GM23338 (cell line): Measurements from ENCODE around the gene KLHL6. TPM values are rescaled to one million over a fixed set of nuclear protein-coding genes. Genes with fewer than 3 reads are reported as not detected.

ENCODE experiments used
- ATAC-seq: fragments of 200-7000 bp; cut with Tn5 transposase; 3 replicates; pipeline ENCODE4 v1.9.1; 2020
- DNase-seq: peaks from one replicate; pipeline ENCODE4 v3.0.0-alpha.2; 2015; ENCODE audit warnings: low spot score
- H2AFZ ChIP-seq: fragments of 200-600 bp; sonication (generic); 2 replicates; pipeline ENCODE4 v1.8.0; 2016; ENCODE audit warnings: antibody characterized with exemption, mild to moderate bottlenecking, moderate library complexity
- H3F3A ChIP-seq: fragments of 200-600 bp; sonication (generic); replicated peaks from 2 replicates; pipeline ENCODE4 v1.8.0; 2017; ENCODE audit warnings: antibody characterized with exemption, mixed run types, low read depth
- H3K27ac ChIP-seq: fragments of 200-600 bp; sonication (generic); 2 replicates; pipeline ENCODE4 v1.6.1; 2016; ENCODE audit warnings: low read depth
- H3K27me3 ChIP-seq: fragments of 200-600 bp; sonication (generic); 2 replicates; pipeline ENCODE4 v1.8.0; 2016; ENCODE audit warnings: mild to moderate bottlenecking, mixed run types, moderate library complexity; ENCODE audit not compliant: insufficient read depth
- H3K36me3 ChIP-seq: fragments of 200-600 bp; sonication (generic); 2 replicates; pipeline ENCODE4 v1.8.0; 2016; ENCODE audit warnings: mild to moderate bottlenecking; ENCODE audit not compliant: insufficient read depth
- H3K4me1 ChIP-seq: fragments of 200-600 bp; sonication (generic); 2 replicates; pipeline ENCODE4 v1.8.0; 2016; ENCODE audit warnings: mild to moderate bottlenecking, moderate library complexity; ENCODE audit not compliant: insufficient read depth
- H3K4me2 ChIP-seq: fragments of 200-600 bp; sonication (generic); 2 replicates; pipeline ENCODE4 v1.7.1; 2017; ENCODE audit warnings: mixed run types
- H3K4me3 ChIP-seq: fragments of 200-600 bp; sonication (generic); 2 replicates; pipeline ENCODE4 v1.6.1; 2016; ENCODE audit warnings: mixed run types
- H3K79me2 ChIP-seq: fragments of 200-600 bp; sonication (generic); replicated peaks from 2 replicates; pipeline ENCODE4 v1.8.0; 2017; ENCODE audit warnings: mild to moderate bottlenecking; ENCODE audit not compliant: insufficient read depth
- H3K9me2 ChIP-seq: fragments of 200-600 bp; sonication (generic); 2 replicates; pipeline ENCODE4 v1.8.0; 2017; ENCODE audit not compliant: insufficient read depth
- H4K20me1 ChIP-seq: fragments of 200-600 bp; sonication (generic); replicated peaks from 2 replicates; pipeline ENCODE4 v1.8.0; 2017; ENCODE audit warnings: mild to moderate bottlenecking; ENCODE audit not compliant: insufficient read depth
- H3K27ac Mint-ChIP-seq: 2 replicates; pipeline ENCODE4 v1.8.0; 2020; ENCODE audit warnings: inconsistent platforms, mild to moderate bottlenecking, moderate library complexity, mixed read lengths
- H3K27me3 Mint-ChIP-seq: 3 replicates; pipeline ENCODE4 v1.8.0; 2022; ENCODE audit warnings: low read depth, mild to moderate bottlenecking, moderate library complexity, mixed read lengths, inconsistent platforms; ENCODE audit not compliant: insufficient read depth, poor library complexity
- H3K36me3 Mint-ChIP-seq: 3 replicates; pipeline ENCODE4 v1.8.0; 2021; ENCODE audit warnings: low read depth, mild to moderate bottlenecking, inconsistent platforms, moderate library complexity, mixed read lengths
- H3K4me1 Mint-ChIP-seq: 3 replicates; pipeline ENCODE4 v1.8.0; 2020; ENCODE audit warnings: mild to moderate bottlenecking, inconsistent platforms, mixed read lengths
- H3K4me3 Mint-ChIP-seq: 3 replicates; pipeline ENCODE4 v1.8.0; 2021; ENCODE audit warnings: moderate library complexity, mild to moderate bottlenecking, inconsistent platforms, mixed read lengths
- H3K9me3 Mint-ChIP-seq: 3 replicates; pipeline ENCODE4 v1.8.0; 2020; ENCODE audit warnings: moderate library complexity, mild to moderate bottlenecking, inconsistent platforms, mixed read lengths
- CREB1 ChIP-seq: fragments of 250-450 bp; sonication (Bioruptor Pico); IDR thresholded peaks from 2 replicates; pipeline ENCODE4 v1.5.0; 2020; ENCODE audit warnings: low read depth, mild to moderate bottlenecking, moderate library complexity
- ETS1 ChIP-seq: IDR thresholded peaks from 2 replicates; pipeline ENCODE4 v1.6.1; 2016; ENCODE audit warnings: antibody characterized with exemption
- EZH2 ChIP-seq: fragments of 200-600 bp; sonication (generic); IDR thresholded peaks from one replicate; pipeline ENCODE4 v1.8.0; 2017; ENCODE audit warnings: antibody characterized with exemption, mild to moderate bottlenecking, low read depth; ENCODE audit not compliant: unreplicated experiment
- EZH2phosphoT487 ChIP-seq: fragments of 200-600 bp; sonication (generic); IDR thresholded peaks from one replicate; pipeline ENCODE4 v1.8.1; 2018; ENCODE audit warnings: antibody characterized with exemption; ENCODE audit not compliant: unreplicated experiment
- JUNB ChIP-seq: IDR thresholded peaks from one replicate; pipeline ENCODE4 v1.6.1; 2016; ENCODE audit warnings: antibody characterized with exemption; ENCODE audit not compliant: unreplicated experiment
- NANOG ChIP-seq: IDR thresholded peaks from 2 replicates; pipeline ENCODE4 v1.6.1; 2016; ENCODE audit warnings: antibody characterized with exemption, borderline replicate concordance
- POLR2AphosphoS5 ChIP-seq: IDR thresholded peaks from 2 replicates; pipeline ENCODE4 v1.6.1; 2016; ENCODE audit warnings: antibody characterized with exemption, low read depth
- REST ChIP-seq: IDR thresholded peaks from one replicate; pipeline ENCODE4 v1.6.1; 2018; ENCODE audit warnings: antibody characterized with exemption; ENCODE audit not compliant: unreplicated experiment
- STAT1 ChIP-seq: IDR thresholded peaks from one replicate; pipeline ENCODE4 v1.6.1; 2016; ENCODE audit warnings: antibody characterized with exemption; ENCODE audit not compliant: unreplicated experiment
- ZNF114 ChIP-seq: fragments of 250-450 bp; sonication (Bioruptor Pico); IDR thresholded peaks from 2 replicates; pipeline ENCODE4 v1.5.0; 2020; ENCODE audit warnings: mild to moderate bottlenecking, moderate library complexity
- ZNF331 ChIP-seq: fragments of 250-450 bp; sonication (Bioruptor Pico); IDR thresholded peaks from 2 replicates; pipeline ENCODE4 v1.5.0; 2020; ENCODE audit warnings: low read depth, mild to moderate bottlenecking, moderate library complexity
- polyA plus RNA-seq: library from polyadenylated mRNA; unstranded; fragments of >200 nt; fragmentation: Nextera tagmentation; extraction: Ambion mirVana; gene quantifications from 2 replicates; pipeline ENCODE4 v1.2.1, GENCODE V29; 2016
- total RNA-seq: library from RNA; depleted of rRNA; stranded (reverse); fragments of >200 nt; shearing (Covaris generic); gene quantifications from 2 replicates; pipeline ENCODE4 v1.2.3, GENCODE V29; 2014
- TF ChIP-seq, protein P1 (sequence below), 2 experiments: fragments of 200-600 bp in 1 of 2; sonication (generic) in 1 of 2; conservative IDR thresholded peaks; 2 replicates each; pipeline versions ENCODE4 v1.5.1 to v1.6.1; 2016 to 2017; ENCODE audit warnings: antibody characterized with exemption in 2 of 2, low read depth in 2 of 2, mild to moderate bottlenecking in 2 of 2, moderate library complexity in 1 of 2
- TF ChIP-seq, protein P2 (sequence below): fragments of 250-450 bp; sonication (Bioruptor Pico); IDR thresholded peaks from 2 replicates; pipeline ENCODE4 v1.5.0; 2020; ENCODE audit warnings: mild to moderate bottlenecking, moderate library complexity

Gene KLHL6
- total and polyA plus RNA-seq, 2 experiments from 2014 or later, result not detected

GRCh38 chr3:183500981-183501704 lies 54.4 kb downstream of the KLHL6 start:
- H3K4me1 ChIP-seq, result no peaks in the 10 kb centered on the region
- H2AFZ ChIP-seq, result no peak overlapping the region; the same call in 1 of the 2 replicates
- no peaks in the 10 kb centered on the region for H3K9me3 Mint-ChIP-seq
- H3K9me2 ChIP-seq, result no peaks in the 10 kb centered on the region
- no peak for TF ChIP-seq EZH2
- TF ChIP-seq JUNB, result no peak
- TF ChIP-seq, protein P1, sequence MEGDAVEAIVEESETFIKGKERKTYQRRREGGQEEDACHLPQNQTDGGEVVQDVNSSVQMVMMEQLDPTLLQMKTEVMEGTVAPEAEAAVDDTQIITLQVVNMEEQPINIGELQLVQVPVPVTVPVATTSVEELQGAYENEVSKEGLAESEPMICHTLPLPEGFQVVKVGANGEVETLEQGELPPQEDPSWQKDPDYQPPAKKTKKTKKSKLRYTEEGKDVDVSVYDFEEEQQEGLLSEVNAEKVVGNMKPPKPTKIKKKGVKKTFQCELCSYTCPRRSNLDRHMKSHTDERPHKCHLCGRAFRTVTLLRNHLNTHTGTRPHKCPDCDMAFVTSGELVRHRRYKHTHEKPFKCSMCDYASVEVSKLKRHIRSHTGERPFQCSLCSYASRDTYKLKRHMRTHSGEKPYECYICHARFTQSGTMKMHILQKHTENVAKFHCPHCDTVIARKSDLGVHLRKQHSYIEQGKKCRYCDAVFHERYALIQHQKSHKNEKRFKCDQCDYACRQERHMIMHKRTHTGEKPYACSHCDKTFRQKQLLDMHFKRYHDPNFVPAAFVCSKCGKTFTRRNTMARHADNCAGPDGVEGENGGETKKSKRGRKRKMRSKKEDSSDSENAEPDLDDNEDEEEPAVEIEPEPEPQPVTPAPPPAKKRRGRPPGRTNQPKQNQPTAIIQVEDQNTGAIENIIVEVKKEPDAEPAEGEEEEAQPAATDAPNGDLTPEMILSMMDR (conservative IDR thresholded peaks at IDR 0.05; ENCODE audit: low read depth in 2 of 2), result no peak
- TF ChIP-seq, protein P2, sequence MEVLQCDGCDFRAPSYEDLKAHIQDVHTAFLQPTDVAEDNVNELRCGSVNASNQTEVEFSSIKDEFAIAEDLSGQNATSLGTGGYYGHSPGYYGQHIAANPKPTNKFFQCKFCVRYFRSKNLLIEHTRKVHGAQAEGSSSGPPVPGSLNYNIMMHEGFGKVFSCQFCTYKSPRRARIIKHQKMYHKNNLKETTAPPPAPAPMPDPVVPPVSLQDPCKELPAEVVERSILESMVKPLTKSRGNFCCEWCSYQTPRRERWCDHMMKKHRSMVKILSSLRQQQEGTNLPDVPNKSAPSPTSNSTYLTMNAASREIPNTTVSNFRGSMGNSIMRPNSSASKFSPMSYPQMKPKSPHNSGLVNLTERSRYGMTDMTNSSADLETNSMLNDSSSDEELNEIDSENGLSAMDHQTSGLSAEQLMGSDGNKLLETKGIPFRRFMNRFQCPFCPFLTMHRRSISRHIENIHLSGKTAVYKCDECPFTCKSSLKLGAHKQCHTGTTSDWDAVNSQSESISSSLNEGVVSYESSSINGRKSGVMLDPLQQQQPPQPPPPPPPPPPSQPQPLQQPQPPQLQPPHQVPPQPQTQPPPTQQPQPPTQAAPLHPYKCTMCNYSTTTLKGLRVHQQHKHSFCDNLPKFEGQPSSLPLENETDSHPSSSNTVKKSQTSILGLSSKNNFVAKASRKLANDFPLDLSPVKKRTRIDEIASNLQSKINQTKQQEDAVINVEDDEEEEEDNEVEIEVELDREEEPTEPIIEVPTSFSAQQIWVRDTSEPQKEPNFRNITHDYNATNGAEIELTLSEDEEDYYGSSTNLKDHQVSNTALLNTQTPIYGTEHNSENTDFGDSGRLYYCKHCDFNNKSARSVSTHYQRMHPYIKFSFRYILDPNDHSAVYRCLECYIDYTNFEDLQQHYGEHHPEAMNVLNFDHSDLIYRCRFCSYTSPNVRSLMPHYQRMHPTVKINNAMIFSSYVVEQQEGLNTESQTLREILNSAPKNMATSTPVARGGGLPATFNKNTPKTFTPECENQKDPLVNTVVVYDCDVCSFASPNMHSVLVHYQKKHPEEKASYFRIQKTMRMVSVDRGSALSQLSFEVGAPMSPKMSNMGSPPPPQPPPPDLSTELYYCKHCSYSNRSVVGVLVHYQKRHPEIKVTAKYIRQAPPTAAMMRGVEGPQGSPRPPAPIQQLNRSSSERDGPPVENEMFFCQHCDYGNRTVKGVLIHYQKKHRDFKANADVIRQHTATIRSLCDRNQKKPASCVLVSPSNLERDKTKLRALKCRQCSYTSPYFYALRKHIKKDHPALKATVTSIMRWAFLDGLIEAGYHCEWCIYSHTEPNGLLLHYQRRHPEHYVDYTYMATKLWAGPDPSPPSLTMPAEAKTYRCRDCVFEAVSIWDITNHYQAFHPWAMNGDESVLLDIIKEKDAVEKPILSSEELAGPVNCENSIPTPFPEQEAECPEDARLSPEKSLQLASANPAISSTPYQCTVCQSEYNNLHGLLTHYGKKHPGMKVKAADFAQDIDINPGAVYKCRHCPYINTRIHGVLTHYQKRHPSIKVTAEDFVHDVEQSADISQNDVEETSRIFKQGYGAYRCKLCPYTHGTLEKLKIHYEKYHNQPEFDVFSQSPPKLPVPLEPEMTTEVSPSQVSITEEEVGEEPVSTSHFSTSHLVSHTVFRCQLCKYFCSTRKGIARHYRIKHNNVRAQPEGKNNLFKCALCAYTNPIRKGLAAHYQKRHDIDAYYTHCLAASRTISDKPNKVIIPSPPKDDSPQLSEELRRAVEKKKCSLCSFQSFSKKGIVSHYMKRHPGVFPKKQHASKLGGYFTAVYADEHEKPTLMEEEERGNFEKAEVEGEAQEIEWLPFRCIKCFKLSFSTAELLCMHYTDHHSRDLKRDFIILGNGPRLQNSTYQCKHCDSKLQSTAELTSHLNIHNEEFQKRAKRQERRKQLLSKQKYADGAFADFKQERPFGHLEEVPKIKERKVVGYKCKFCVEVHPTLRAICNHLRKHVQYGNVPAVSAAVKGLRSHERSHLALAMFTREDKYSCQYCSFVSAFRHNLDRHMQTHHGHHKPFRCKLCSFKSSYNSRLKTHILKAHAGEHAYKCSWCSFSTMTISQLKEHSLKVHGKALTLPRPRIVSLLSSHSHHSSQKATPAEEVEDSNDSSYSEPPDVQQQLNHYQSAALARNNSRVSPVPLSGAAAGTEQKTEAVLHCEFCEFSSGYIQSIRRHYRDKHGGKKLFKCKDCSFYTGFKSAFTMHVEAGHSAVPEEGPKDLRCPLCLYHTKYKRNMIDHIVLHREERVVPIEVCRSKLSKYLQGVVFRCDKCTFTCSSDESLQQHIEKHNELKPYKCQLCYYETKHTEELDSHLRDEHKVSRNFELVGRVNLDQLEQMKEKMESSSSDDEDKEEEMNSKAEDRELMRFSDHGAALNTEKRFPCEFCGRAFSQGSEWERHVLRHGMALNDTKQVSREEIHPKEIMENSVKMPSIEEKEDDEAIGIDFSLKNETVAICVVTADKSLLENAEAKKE, result no peak
- no peak for TF ChIP-seq POLR2AphosphoS5
- no peak for TF ChIP-seq STAT1
- TF ChIP-seq NANOG, result no peak
- no peak for TF ChIP-seq ETS1
- TF ChIP-seq CREB1 (CRISPR knock-in tag), result no peak
- no peak for TF ChIP-seq REST
- TF ChIP-seq EZH2phosphoT487, result no peak
- TF ChIP-seq ZNF331 (CRISPR knock-in tag), result no peak
- TF ChIP-seq ZNF114 (CRISPR knock-in tag), result no peak
- no peaks in the 10 kb centered on the region for H3F3A ChIP-seq
- H3K27ac ChIP-seq, result no peak overlapping the region
- no peaks in the 10 kb centered on the region for H3K79me2 ChIP-seq
- no peaks in the 10 kb centered on the region for H3K36me3 ChIP-seq
- H3K36me3 Mint-ChIP-seq, result no peaks in the 10 kb centered on the region
- no peaks in the 10 kb centered on the region for H3K27me3 Mint-ChIP-seq
- no peak for ATAC-seq
- H3K27me3 ChIP-seq, result no peaks in the 10 kb centered on the region
- no peak overlapping the region for H3K4me3 ChIP-seq
- H3K4me1 Mint-ChIP-seq, result no peaks in the 10 kb centered on the region; the same call in 2 of the 3 replicates
- no peak overlapping the region for H3K27ac Mint-ChIP-seq
- H3K4me3 Mint-ChIP-seq, result no peak overlapping the region
- H4K20me1 ChIP-seq, result no peaks in the 10 kb centered on the region
- DNase-seq, result no peak
- H3K4me2 ChIP-seq, result no peak overlapping the region
